Ovary (tissue), 10 donors: ENCODE measurements around the gene OR51D1. TPM values are rescaled to one million over a fixed set of nuclear protein-coding genes. Genes with fewer than 3 reads are reported as not detected.

ENCODE experiments used
- DNase-seq, 5 donors: peaks; one replicate each; pipeline ENCODE4 v3.0.0-alpha.2; 2019 to 2020
- H3K27ac ChIP-seq, 2 donors: fragments of 200-600 bp; one replicate each; pipeline versions ENCODE4 v1.5.1 to v1.8.0; 2019 to 2022
- H3K27me3 ChIP-seq: fragments of 200-600 bp; one replicate; pipeline ENCODE4 v1.8.0; 2022
- H3K36me3 ChIP-seq: fragments of 200-600 bp; sonication (generic); one replicate; pipeline ENCODE4 v1.5.1; 2019
- H3K4me1 ChIP-seq: one replicate; pipeline ENCODE4 v1.8.1; 2013; ENCODE audit warnings: mild to moderate bottlenecking, moderate library complexity; ENCODE audit not compliant: insufficient read depth
- H3K4me3 ChIP-seq: fragments of 200-600 bp; sonication (generic); one replicate; pipeline ENCODE4 v1.5.1; 2017
- H3K9me3 ChIP-seq, 2 donors: fragments of 200-600 bp in 1 of 2; sonication (generic) in 1 of 2; one replicate each; pipeline versions ENCODE4 v1.5.1 to v1.8.1; 2013 to 2019; ENCODE audit warnings: mild to moderate bottlenecking in 1 of 2, moderate library complexity in 1 of 2
- EP300 ChIP-seq: sonication (generic); formaldehyde crosslinking; IDR thresholded peaks from one replicate; pipeline ENCODE4 v1.6.1; 2017; ENCODE audit warnings: antibody characterized with exemption
- POLR2A ChIP-seq: fragments of 450-650 bp; IDR thresholded peaks from one replicate; pipeline ENCODE4 v1.6.1; 2017; ENCODE audit warnings: antibody characterized with exemption, mild to moderate bottlenecking, moderate library complexity
- WGBS, 3 donors: extraction: QIAGEN DNeasy Blood & Tissue Kit in 1 of 3; methylation state at CpG; one replicate each; pipeline versions ENCODE4 v1.1.5 to v1.1.7; 2013 to 2017; 5-methylcytosine and 5-hydroxymethylcytosine counted together
- intact Hi-C, 4 donors: fragments of 100-400 bp; cut with DNase I; formaldehyde crosslinking; loops; one replicate each; pipeline versions ENCODE4 v1.11.0 to v1.15.1; 2022 to 2023
- long read RNA-seq, 3 donors: library from polyadenylated mRNA in 2 of 3; unstranded in 2 of 3; transcript quantifications; one replicate each; pipeline ENCODE4 v2.0.0 and lab custom pipeline, GENCODE V29; 2021 to 2026
- polyA plus RNA-seq, 2 donors: library from polyadenylated mRNA; stranded (reverse); fragments of 200-250 nt in 1 of 2; fragments of 350-450 nt in 1 of 2; fragmentation: Illumina TruSeq in 1 of 2; extraction: RNeasy Lipid Tissue Mini Kit (QIAGEN cat#74804) in 1 of 2; gene quantifications; one replicate each; pipeline ENCODE4 v1.2.3, GENCODE V29; 2013 to 2014
- total RNA-seq, 7 donors: library from RNA; depleted of rRNA in 2 of 7; stranded (reverse); fragments of >200 nt in 2 of 7; fragmentation: NEBNext Ultra II Directional in 3 of 7; extraction: Animal tissue kit (Norgen Biotek cat#: 25700) in 3 of 7; gene quantifications; one replicate each; pipeline versions ENCODE4 v1.1.0 to v1.2.4, GENCODE V29; 2016 to 2023
- TF ChIP-seq, protein P1 (sequence below), 3 donors: fragments of 450-650 bp in 2 of 3; fragments of 200-600 bp in 1 of 3; IDR thresholded peaks; one replicate each; pipeline versions ENCODE4 v1.5.1 to v1.8.0; 2016 to 2022; ENCODE audit warnings: antibody characterized with exemption in 3 of 3, mild to moderate bottlenecking in 1 of 3
- donor health status: DM: no; HTN: no; CAD: no; lungs with moderate emphysema.
- donor health status: DM: no; HTN: no; CAD: no.
- donor health status: Bipolar disorder and iron deficiency.
- donor health status: DM: yes; HTN: yes; CAD: no.
- donor health status: DM: no; HTN: no; CAD: no.
- donor health status: DM: yes; HTN: yes; CAD: no.

The OR51D1 gene, protein sequence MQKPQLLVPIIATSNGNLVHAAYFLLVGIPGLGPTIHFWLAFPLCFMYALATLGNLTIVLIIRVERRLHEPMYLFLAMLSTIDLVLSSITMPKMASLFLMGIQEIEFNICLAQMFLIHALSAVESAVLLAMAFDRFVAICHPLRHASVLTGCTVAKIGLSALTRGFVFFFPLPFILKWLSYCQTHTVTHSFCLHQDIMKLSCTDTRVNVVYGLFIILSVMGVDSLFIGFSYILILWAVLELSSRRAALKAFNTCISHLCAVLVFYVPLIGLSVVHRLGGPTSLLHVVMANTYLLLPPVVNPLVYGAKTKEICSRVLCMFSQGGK
- total RNA-seq: not detected
- not detected for polyA plus RNA-seq
- long read RNA-seq, donor 1: 0 reads
- long read RNA-seq, donor 2: 0 reads
- long read RNA-seq, donor 3: 0 reads

DNA sequence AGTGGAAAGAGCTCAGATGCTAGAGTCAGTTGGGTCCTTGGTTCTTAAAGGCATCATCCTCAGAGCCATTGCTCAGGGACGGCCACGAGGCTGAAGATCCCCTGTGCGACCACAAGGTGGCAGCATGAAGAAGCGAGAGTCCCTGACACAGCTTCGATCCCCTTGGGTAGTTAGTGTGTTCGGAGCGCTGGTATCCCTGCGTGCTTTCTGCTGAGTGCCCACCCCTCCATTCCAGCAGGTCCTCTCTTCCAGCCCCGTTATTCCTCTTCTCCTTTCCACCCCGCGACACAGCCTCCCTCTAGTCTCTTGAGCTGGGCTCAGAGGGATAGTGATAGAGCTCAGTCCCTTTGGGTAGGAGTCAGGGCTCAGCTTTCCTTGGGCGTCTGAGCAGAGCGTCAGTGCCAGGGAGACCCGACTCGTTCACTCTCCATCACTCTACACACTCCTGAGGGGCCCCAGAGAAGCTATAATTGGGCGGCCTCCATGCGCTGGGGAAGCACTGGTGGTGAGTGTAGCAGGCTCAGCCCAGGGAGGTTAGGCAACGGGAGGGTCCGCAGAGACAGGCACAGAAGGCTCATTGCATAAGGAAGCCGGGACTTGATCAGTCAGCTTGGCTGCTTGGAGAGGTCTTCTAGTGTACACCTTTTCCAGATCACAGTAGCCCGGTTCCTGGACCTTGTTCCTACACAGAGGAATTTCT is at the start of gene OR51D1:
OR51D1 (plus strand) TSS at position 516 of the 700 bp plus-strand sequence. CDS start 2,314 bp downstream, outside the sequence.
- DNase-seq: peak; percentile 62 to 84 (median 72)
- no peak for TF ChIP-seq EP300
- TF ChIP-seq, protein P1, sequence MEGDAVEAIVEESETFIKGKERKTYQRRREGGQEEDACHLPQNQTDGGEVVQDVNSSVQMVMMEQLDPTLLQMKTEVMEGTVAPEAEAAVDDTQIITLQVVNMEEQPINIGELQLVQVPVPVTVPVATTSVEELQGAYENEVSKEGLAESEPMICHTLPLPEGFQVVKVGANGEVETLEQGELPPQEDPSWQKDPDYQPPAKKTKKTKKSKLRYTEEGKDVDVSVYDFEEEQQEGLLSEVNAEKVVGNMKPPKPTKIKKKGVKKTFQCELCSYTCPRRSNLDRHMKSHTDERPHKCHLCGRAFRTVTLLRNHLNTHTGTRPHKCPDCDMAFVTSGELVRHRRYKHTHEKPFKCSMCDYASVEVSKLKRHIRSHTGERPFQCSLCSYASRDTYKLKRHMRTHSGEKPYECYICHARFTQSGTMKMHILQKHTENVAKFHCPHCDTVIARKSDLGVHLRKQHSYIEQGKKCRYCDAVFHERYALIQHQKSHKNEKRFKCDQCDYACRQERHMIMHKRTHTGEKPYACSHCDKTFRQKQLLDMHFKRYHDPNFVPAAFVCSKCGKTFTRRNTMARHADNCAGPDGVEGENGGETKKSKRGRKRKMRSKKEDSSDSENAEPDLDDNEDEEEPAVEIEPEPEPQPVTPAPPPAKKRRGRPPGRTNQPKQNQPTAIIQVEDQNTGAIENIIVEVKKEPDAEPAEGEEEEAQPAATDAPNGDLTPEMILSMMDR (IDR thresholded peaks at IDR 0.05): peak; percentile 56 to 68 (median 65)
- Histone ChIP-seq H3K27ac (no peak within 1 kb of the TSS), H3K9me3 (no peaks in the 10 kb centered on the region), H3K36me3 (no peaks in the 10 kb centered on the region), H3K4me3 (no peak within 1 kb of the TSS), H3K4me1 (peaks cover 4% of the 10 kb centered on the region), H3K27me3 (no peaks in the 10 kb centered on the region)
- WGBS, 3 donors: 30 to 34% (median 33%) methylated on average over 21 of the region's 21 CpGs
- intact Hi-C loops: loop anchor here in 2 of 4 donors (5.0 to 10.0 kb wide), 2 partner anchors 190 to 368 kb away; no protein-coding TSS in a partner anchor

DNA sequence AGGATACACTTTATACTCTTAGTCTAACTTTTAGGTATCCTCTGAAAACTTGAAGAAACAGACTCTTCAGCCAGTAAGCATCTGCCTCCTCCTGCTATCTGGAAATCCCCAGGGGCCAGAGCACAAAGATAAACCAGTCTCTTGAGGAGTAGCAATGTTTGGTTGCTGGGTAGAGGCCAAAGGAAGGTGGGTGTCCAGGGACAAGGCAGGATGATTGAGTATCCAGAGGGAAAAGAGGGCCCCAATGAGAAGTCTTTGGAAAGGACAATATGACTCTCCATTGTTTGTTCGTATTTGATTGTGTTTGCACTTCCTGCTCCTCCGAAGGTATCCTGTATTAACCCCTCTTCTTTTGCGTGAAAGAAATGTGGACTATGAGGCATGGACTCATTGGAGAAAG is 48.3 kb upstream of the OR51D1 start:
- no peak for DNase-seq
- Histone ChIP-seq H3K4me1 (no peaks in the 10 kb centered on the region), H3K27ac (no peak overlapping the region), H3K27me3 (no peaks in the 10 kb centered on the region), H3K4me3 (no peak overlapping the region), H3K9me3 (no peaks in the 10 kb centered on the region), H3K36me3 (no peaks in the 10 kb centered on the region)
- intact Hi-C loops: no loop called here
- no peak for TF ChIP-seq EP300
- no peak for TF ChIP-seq POLR2A
- TF ChIP-seq, protein P1 (IDR thresholded peaks at IDR 0.05): no peak
- WGBS, 3 donors: 70 to 78% (median 74%) methylated on average over 3 of the region's 3 CpGs

DNA sequence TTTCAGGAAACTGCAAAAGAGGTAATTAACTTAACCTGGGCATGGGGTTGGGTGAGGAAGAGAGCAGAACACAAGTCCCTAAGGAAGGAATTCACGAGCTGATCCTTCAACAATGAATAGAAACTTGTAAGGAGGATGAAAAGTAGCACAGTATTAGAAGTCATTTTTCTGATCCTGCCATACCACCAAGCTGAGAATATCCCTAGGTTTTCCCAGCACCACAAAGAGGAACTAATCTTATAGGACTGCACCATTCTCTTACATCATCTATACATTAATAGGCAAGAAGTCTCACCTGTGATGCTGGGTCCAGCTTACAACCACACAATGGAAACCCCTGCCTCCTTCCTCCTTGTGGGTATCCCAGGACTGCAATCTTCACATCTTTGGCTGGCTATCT is 43.5 kb upstream of the OR51D1 start, which contains the start of gene OR52I1:
OR52I1 (plus strand) TSS at position 301 of the 400 bp plus-strand sequence; CDS start at position 301, 0 bp downstream.
- WGBS, 3 donors: 22 to 62% (median 32%) methylated on average over 1 of the region's 1 CpG
- intact Hi-C loops: no loop called here

DNA sequence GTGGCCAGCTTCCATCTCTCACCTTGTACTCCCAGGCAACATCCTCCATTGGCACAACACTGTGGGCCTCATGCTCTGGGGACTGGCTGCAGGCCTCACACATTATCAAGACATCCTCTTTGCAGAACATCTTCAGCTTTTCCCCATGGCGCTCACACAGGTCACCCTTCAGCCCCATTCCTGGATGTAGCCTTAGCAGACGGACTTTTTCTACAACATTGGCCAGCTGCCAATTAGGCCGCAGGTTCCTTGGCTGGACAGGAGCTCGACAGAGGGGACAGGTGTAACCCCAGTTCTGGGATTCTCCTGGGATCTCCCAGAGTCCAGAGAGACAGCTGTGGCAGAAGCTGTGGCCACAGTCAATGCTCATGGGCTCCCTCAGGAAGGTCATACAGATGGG is 32.2 kb upstream of the OR51D1 start:
- H3K4me3 ChIP-seq: no peak overlapping the region
- intact Hi-C loops: no loop called here
- peaks cover 6% of the 10 kb centered on the region for H3K4me1 ChIP-seq
- TF ChIP-seq POLR2A (no peak), EP300 (no peak)
- TF ChIP-seq, protein P1 (IDR thresholded peaks at IDR 0.05): no peak
- whole genome bisulfite sequencing, 3 donors: 87 to 92% (median 88%) methylated on average over 4 of the region's 4 CpGs
- no peak overlapping the region for H3K27ac ChIP-seq
- no peaks in the 10 kb centered on the region for H3K9me3 ChIP-seq
- no peaks in the 10 kb centered on the region for H3K27me3 ChIP-seq
- H3K36me3 ChIP-seq: no peaks in the 10 kb centered on the region
- peak in 1 of 5 donors; percentile 19 for DNase-seq

More for the DNA sequence above, 43.5 kb upstream of the OR51D1 start, which contains the start of gene OR52I1:
- H3K36me3 ChIP-seq: no peaks in the 10 kb centered on the region
- no peaks in the 10 kb centered on the region for H3K9me3 ChIP-seq
- H3K27me3 ChIP-seq: no peaks in the 10 kb centered on the region
- no peaks in the 10 kb centered on the region for H3K4me1 ChIP-seq
- H3K4me3 ChIP-seq: no peak within 1 kb of the TSS
- DNase-seq: no peak
- H3K27ac ChIP-seq: no peak within 1 kb of the TSS
- TF ChIP-seq POLR2A (no peak), EP300 (no peak)
- TF ChIP-seq, protein P1 (IDR thresholded peaks at IDR 0.05): no peak
